ENCODE data around the gene CREB5. TPM values are rescaled to one million over a fixed set of nuclear protein-coding genes. Genes with fewer than 3 reads are reported as not detected.

Gene CREB5
- total RNA-seq, 1 experiment from 2014 or later = 40.5 TPM

DNA sequence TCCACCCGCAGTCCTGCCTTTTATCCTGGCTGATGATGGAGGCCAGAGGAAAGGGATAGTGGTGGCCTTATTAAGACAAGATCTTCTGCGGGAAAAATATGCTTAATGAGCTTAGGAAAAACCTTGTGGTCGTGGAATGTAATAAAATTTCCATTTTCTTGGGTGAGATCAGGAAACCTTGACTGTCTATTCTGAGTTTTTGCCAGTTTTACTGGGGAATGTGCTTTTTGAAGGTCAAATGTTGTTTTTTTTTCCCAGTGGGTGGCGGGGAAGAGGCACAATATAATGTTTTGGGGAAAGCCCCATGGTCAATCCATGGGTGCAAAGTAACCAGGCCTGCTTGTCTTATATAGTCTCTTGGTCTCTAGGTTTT lies 118.5 kb downstream of the CREB5 start:
- H3K4me1 Mint-ChIP-seq (ENCODE audit: insufficient read depth, unreplicated experiment) = peaks cover 6% of the 10 kb centered on the region
- ChIA-PET POLR2A (no interaction called here), CTCF (no interaction called here)
- intact Hi-C loops (cut with micrococcal nuclease) = loop anchor here (10.0 kb wide), 1 partner anchor 84 kb away; no protein-coding TSS in a partner anchor
- DNase-seq (ENCODE audit: unreplicated experiment) = no peak
- no peaks in the 10 kb centered on the region for H3K9me3 Mint-ChIP-seq (ENCODE audit: unreplicated experiment)
- no peak overlapping the region for H3K27ac Mint-ChIP-seq (ENCODE audit: low read depth, unreplicated experiment)
- no peaks in the 10 kb centered on the region for H3K36me3 Mint-ChIP-seq (ENCODE audit: insufficient read depth, unreplicated experiment)
- no peaks in the 10 kb centered on the region for H3K27me3 Mint-ChIP-seq (ENCODE audit: insufficient read depth, unreplicated experiment)
- no peak overlapping the region for H3K4me3 Mint-ChIP-seq (ENCODE audit: unreplicated experiment)
- BruUV-seq (replicated peaks) = no TSS peak
- TF ChIP-seq, protein P1, sequence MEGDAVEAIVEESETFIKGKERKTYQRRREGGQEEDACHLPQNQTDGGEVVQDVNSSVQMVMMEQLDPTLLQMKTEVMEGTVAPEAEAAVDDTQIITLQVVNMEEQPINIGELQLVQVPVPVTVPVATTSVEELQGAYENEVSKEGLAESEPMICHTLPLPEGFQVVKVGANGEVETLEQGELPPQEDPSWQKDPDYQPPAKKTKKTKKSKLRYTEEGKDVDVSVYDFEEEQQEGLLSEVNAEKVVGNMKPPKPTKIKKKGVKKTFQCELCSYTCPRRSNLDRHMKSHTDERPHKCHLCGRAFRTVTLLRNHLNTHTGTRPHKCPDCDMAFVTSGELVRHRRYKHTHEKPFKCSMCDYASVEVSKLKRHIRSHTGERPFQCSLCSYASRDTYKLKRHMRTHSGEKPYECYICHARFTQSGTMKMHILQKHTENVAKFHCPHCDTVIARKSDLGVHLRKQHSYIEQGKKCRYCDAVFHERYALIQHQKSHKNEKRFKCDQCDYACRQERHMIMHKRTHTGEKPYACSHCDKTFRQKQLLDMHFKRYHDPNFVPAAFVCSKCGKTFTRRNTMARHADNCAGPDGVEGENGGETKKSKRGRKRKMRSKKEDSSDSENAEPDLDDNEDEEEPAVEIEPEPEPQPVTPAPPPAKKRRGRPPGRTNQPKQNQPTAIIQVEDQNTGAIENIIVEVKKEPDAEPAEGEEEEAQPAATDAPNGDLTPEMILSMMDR (IDR thresholded peaks at IDR 0.05; ENCODE audit: unreplicated experiment) = no peak

DNA sequence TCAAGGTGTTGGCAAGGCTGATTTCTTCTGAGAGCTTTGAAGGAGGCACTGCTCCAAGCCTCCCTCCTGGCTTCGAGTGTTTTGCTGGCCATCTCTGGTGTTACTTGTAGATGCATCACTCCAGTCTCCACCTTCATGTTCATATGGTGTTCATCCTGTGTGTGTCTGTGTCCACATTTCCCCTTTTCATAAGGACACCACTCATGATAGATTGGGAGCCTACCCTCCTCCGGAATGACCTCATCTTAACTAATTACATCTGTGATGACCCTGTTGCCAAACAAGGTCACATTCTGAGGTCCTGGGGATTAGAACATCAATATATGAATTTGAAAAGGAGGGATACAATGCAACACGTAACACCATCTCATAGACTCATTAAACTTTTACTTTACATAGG lies 119.0 kb downstream of the CREB5 start:
- Mint-ChIP-seq H3K27ac (ENCODE audit: low read depth, unreplicated experiment) (no peak overlapping the region), H3K4me1 (ENCODE audit: insufficient read depth, unreplicated experiment) (peaks cover 10% of the 10 kb centered on the region), H3K36me3 (ENCODE audit: insufficient read depth, unreplicated experiment) (no peaks in the 10 kb centered on the region), H3K27me3 (ENCODE audit: insufficient read depth, unreplicated experiment) (no peaks in the 10 kb centered on the region), H3K9me3 (ENCODE audit: unreplicated experiment) (no peaks in the 10 kb centered on the region), H3K4me3 (ENCODE audit: unreplicated experiment) (no peak overlapping the region)
- ChIA-PET CTCF (no interaction called here), POLR2A (no interaction called here)
- TF ChIP-seq, protein P1 (IDR thresholded peaks at IDR 0.05; ENCODE audit: unreplicated experiment) = no peak
- intact Hi-C loops (cut with micrococcal nuclease) = loop anchor here (10.0 kb wide), 1 partner anchor 84 kb away; no protein-coding TSS in a partner anchor
- BruUV-seq (replicated peaks) = no TSS peak
- DNase-seq (ENCODE audit: unreplicated experiment) = no peak

DNA sequence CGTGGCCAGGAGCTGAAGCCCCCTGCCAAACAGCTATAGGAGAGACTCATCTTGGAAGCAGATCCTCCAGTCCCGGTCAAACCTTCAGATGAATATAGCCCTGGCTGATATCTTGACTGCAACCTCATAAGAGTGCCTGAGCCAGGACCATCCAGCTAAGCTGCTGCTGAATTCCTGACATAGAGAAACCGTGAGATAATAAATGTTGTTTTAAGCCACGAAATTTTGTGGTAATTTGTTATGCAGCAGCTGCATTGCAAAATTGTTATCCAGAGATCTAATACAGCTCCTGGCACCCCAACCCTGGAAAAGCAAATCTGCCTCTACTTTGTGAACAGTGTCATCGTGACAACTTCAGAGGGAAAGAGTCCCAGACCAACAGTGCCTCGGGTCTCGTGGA lies 119.9 kb downstream of the CREB5 start:
- TF ChIP-seq, protein P1 (IDR thresholded peaks at IDR 0.05; ENCODE audit: unreplicated experiment) = no peak
- peaks cover 12% of the 10 kb centered on the region for H3K4me1 Mint-ChIP-seq (ENCODE audit: insufficient read depth, unreplicated experiment)
- no peaks in the 10 kb centered on the region for H3K9me3 Mint-ChIP-seq (ENCODE audit: unreplicated experiment)
- no peak overlapping the region for H3K27ac Mint-ChIP-seq (ENCODE audit: low read depth, unreplicated experiment)
- ChIA-PET POLR2A (no interaction called here), CTCF (no interaction called here)
- intact Hi-C loops (cut with micrococcal nuclease) = loop anchor here (10.0 kb wide), 1 partner anchor 83 kb away; no protein-coding TSS in a partner anchor
- no peaks in the 10 kb centered on the region for H3K36me3 Mint-ChIP-seq (ENCODE audit: insufficient read depth, unreplicated experiment)
- no peak for DNase-seq (ENCODE audit: unreplicated experiment)
- BruUV-seq (replicated peaks) = no TSS peak
- no peaks in the 10 kb centered on the region for H3K27me3 Mint-ChIP-seq (ENCODE audit: insufficient read depth, unreplicated experiment)
- H3K4me3 Mint-ChIP-seq (ENCODE audit: unreplicated experiment) = no peak overlapping the region

DNA sequence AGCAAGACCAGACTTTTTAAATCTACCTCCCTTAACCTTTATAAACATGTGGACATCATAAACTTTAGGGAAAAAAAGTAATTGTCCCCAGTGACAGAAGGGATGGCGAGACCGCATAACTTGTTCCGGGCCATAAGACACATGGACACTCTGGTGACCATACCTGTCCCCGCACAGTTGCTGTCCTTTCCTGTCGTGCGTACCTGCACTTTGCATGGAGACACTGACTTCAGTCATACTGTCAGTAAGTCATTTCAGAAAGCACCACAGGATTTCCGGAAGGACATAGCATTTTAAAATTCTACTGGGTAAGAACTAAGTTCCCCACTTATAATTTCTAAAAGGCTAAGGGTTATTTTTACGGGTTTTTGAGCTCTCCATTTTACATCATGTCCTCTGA lies 120.9 kb downstream of the CREB5 start:
- ChIA-PET CTCF (no interaction called here), POLR2A (interaction anchor here (0.6 to 1.4 kb wide), 3 partner anchors 10 to 64 kb away, joined by 3 to 4 read pairs (median 3); no protein-coding TSS in a partner anchor)
- BruUV-seq (replicated peaks) = no TSS peak
- no peaks in the 10 kb centered on the region for H3K36me3 Mint-ChIP-seq (ENCODE audit: insufficient read depth, unreplicated experiment)
- DNase-seq (ENCODE audit: unreplicated experiment) = no peak
- H3K4me1 Mint-ChIP-seq (ENCODE audit: insufficient read depth, unreplicated experiment) = peaks cover 12% of the 10 kb centered on the region
- TF ChIP-seq, protein P1 (IDR thresholded peaks at IDR 0.05; ENCODE audit: unreplicated experiment) = no peak
- no peak overlapping the region for H3K4me3 Mint-ChIP-seq (ENCODE audit: unreplicated experiment)
- no peaks in the 10 kb centered on the region for H3K27me3 Mint-ChIP-seq (ENCODE audit: insufficient read depth, unreplicated experiment)
- no peaks in the 10 kb centered on the region for H3K9me3 Mint-ChIP-seq (ENCODE audit: unreplicated experiment)
- H3K27ac Mint-ChIP-seq (ENCODE audit: low read depth, unreplicated experiment) = no peak overlapping the region
- intact Hi-C loops (cut with micrococcal nuclease) = loop anchor here (10.0 kb wide), 1 partner anchor 82 kb away; no protein-coding TSS in a partner anchor
